Neural cell (in vitro differentiated cells): Measurements from ENCODE around the gene CD2. TPM values are rescaled to one million over a fixed set of nuclear protein-coding genes. Genes with fewer than 3 reads are reported as not detected.

Experiments
- H2AFZ ChIP-seq: fragments of 200-600, 300-800 bp; sonication (generic), shearing (Covaris generic); 2 replicates; pipeline ENCODE4 v1.6.0; 2014; ENCODE audit warnings: low read depth, mild to moderate bottlenecking, antibody characterized with exemption, low read length, moderate library complexity
- H3F3A ChIP-seq: fragments of 200-600 bp; shearing (Covaris generic); 2 replicates; pipeline ENCODE4 v1.6.1; 2016; ENCODE audit warnings: mild to moderate bottlenecking, moderate library complexity, mixed read lengths, antibody characterized with exemption, low read length; ENCODE audit not compliant: insufficient read depth, poor library complexity, severe bottlenecking
- H3K27ac ChIP-seq: fragments of 200-600, 300-800 bp; sonication (generic), shearing (Covaris generic); 2 replicates; pipeline ENCODE4 v1.5.1; 2014; ENCODE audit warnings: mild to moderate bottlenecking, low read length, moderate library complexity
- H3K27me3 ChIP-seq: fragments of 300-800, 200-600 bp; sonication (generic), shearing (Covaris generic); 2 replicates; pipeline ENCODE4 v1.6.0; 2014; ENCODE audit warnings: mild to moderate bottlenecking, low read depth, low read length, moderate library complexity; ENCODE audit not compliant: insufficient read depth
- H3K36me3 ChIP-seq: fragments of 300-800, 200-600 bp; sonication (generic), shearing (Covaris generic); 2 replicates; pipeline ENCODE4 v1.5.1; 2014; ENCODE audit warnings: mild to moderate bottlenecking, antibody characterized with exemption, low read length, moderate library complexity; ENCODE audit not compliant: insufficient read depth
- H3K4me2 ChIP-seq: fragments of 300-800, 200-600 bp; sonication (generic), shearing (Covaris generic); 2 replicates; pipeline ENCODE4 v1.6.0; 2014; ENCODE audit warnings: mild to moderate bottlenecking, low read length
- H3K4me3 ChIP-seq: fragments of 300-800, 200-600 bp; sonication (generic), shearing (Covaris generic); 2 replicates; pipeline ENCODE4 v1.5.1; 2014; ENCODE audit warnings: mild to moderate bottlenecking, low read length, moderate library complexity
- H3K79me2 ChIP-seq: fragments of 200-600 bp; shearing (Covaris generic); replicated peaks from 2 replicates; pipeline ENCODE4 v1.6.0; 2014; ENCODE audit warnings: mild to moderate bottlenecking, low read length, moderate library complexity; ENCODE audit not compliant: insufficient read depth
- H3K9ac ChIP-seq: fragments of 300-800, 200-600 bp; sonication (generic), shearing (Covaris generic); 2 replicates; pipeline ENCODE4 v1.6.1; 2016; ENCODE audit warnings: mild to moderate bottlenecking, low read length, mixed read lengths
- H3K9me2 ChIP-seq: fragments of 200-600 bp; shearing (Covaris generic); 2 replicates; pipeline ENCODE4 v1.6.1; 2016; ENCODE audit warnings: mild to moderate bottlenecking, low read length, mixed read lengths; ENCODE audit not compliant: insufficient read depth
- H3K9me3 ChIP-seq: fragments of 200-600, 300-800 bp; sonication (generic), shearing (Covaris generic); 2 replicates; pipeline ENCODE4 v1.6.1; 2016; ENCODE audit warnings: mild to moderate bottlenecking, mixed run types, low read length, moderate library complexity, mixed read lengths
- H4K20me1 ChIP-seq: fragments of 200-600 bp; shearing (Covaris generic); 2 replicates; pipeline ENCODE4 v1.6.1; 2016; ENCODE audit warnings: mild to moderate bottlenecking, mixed run types; ENCODE audit not compliant: insufficient read depth
- CTCF ChIP-seq: fragments of 450-650 bp; IDR thresholded peaks from 2 replicates; pipeline ENCODE4 v1.5.1; 2014; ENCODE audit warnings: antibody characterized with exemption, mild to moderate bottlenecking, moderate library complexity; ENCODE audit not compliant: poor library complexity, severe bottlenecking
- EP300 ChIP-seq: fragments of 450-650 bp; conservative IDR thresholded peaks from 2 replicates; pipeline ENCODE4 v1.6.1; 2014; ENCODE audit warnings: antibody characterized with exemption, mild to moderate bottlenecking, moderate library complexity; ENCODE audit not compliant: poor library complexity, severe bottlenecking
- EZH2 ChIP-seq: fragments of 200-600, 300-800 bp; shearing (Covaris generic), sonication (generic); IDR thresholded peaks from 2 replicates; pipeline ENCODE4 v1.6.1; 2014; ENCODE audit warnings: antibody characterized with exemption, low read length, borderline replicate concordance, mild to moderate bottlenecking; ENCODE audit not compliant: insufficient read depth, poor library complexity, severe bottlenecking
- MXI1 ChIP-seq: fragments of 450-650 bp; conservative IDR thresholded peaks from 2 replicates; pipeline ENCODE4 v1.6.1; 2014; ENCODE audit warnings: antibody characterized with exemption, mild to moderate bottlenecking; ENCODE audit not compliant: poor library complexity, severe bottlenecking
- POLR2AphosphoS5 ChIP-seq: IDR thresholded peaks from 2 replicates; pipeline ENCODE4 v1.6.1; 2012
- RAD21 ChIP-seq: fragments of 450-650 bp; conservative IDR thresholded peaks from 2 replicates; pipeline ENCODE4 v1.6.1; 2014; ENCODE audit warnings: antibody characterized with exemption, mild to moderate bottlenecking, moderate library complexity
- REST ChIP-seq: IDR thresholded peaks from 2 replicates; pipeline ENCODE4 v1.6.1; 2012; ENCODE audit warnings: borderline replicate concordance
- SMC3 ChIP-seq: fragments of 450-650 bp; conservative IDR thresholded peaks from 2 replicates; pipeline ENCODE4 v1.6.1; 2014; ENCODE audit warnings: antibody characterized with exemption, mild to moderate bottlenecking, moderate library complexity; ENCODE audit not compliant: poor library complexity
- TAF1 ChIP-seq: IDR thresholded peaks from 2 replicates; pipeline ENCODE4 v1.6.1; 2012; ENCODE audit warnings: low read depth
- polyA plus RNA-seq: library from polyadenylated mRNA; depleted of rRNA; stranded (reverse); fragments of >200 nt; gene quantifications from 2 replicates; pipeline ENCODE4 v1.2.3, GENCODE V29; 2014

The CD2 gene
- polyA plus RNA-seq, 1 donor from 2014 or later = not detected

- no peaks in the 10 kb centered on the region for H3K79me2 ChIP-seq
- H3K9me3 ChIP-seq = no peaks in the 10 kb centered on the region
- no peak overlapping the region for H2AFZ ChIP-seq
- H3K36me3 ChIP-seq = no peaks in the 10 kb centered on the region
- no peak overlapping the region for H3K4me2 ChIP-seq
- H3K27me3 ChIP-seq = no peaks in the 10 kb centered on the region
- H4K20me1 ChIP-seq = no peaks in the 10 kb centered on the region
- TF ChIP-seq MXI1 (no peak), CTCF (no peak), SMC3 (no peak), REST (no peak), EP300 (no peak), TAF1 (no peak), POLR2AphosphoS5 (no peak), EZH2 (no peak), RAD21 (no peak)
- H3K9ac ChIP-seq = no peak overlapping the region
- no peak overlapping the region for H3K4me3 ChIP-seq
- no peaks in the 10 kb centered on the region for H3F3A ChIP-seq
- no peak overlapping the region for H3K27ac ChIP-seq
- H3K9me2 ChIP-seq = no peaks in the 10 kb centered on the region
These were observed 17.9 kb downstream of the CD2 start for GRCh38 chr1:116771997-116772647.

- Histone ChIP-seq H3K36me3 (no peaks in the 10 kb centered on the region), H3F3A (no peaks in the 10 kb centered on the region), H4K20me1 (no peaks in the 10 kb centered on the region), H3K4me2 (no peak overlapping the region), H3K27ac (no peak overlapping the region), H3K9me3 (no peaks in the 10 kb centered on the region), H3K9me2 (no peaks in the 10 kb centered on the region), H2AFZ (no peak overlapping the region), H3K9ac (no peak overlapping the region), H3K79me2 (no peaks in the 10 kb centered on the region), H3K4me3 (no peak overlapping the region), H3K27me3 (no peaks in the 10 kb centered on the region)
- no peak for TF ChIP-seq SMC3
- TF ChIP-seq EP300 = no peak
- no peak for TF ChIP-seq EZH2
- no peak for TF ChIP-seq TAF1
- TF ChIP-seq POLR2AphosphoS5 = no peak
- TF ChIP-seq CTCF = no peak
- no peak for TF ChIP-seq MXI1
- no peak for TF ChIP-seq RAD21
- TF ChIP-seq REST = no peak
These were observed 18.4 kb downstream of the CD2 start for GRCh38 chr1:116772648-116773045.
